ENCODE data around the gene F12.
"Not testable (repeated sequence)": the region's sequence is repeated elsewhere in the genome, so short reads cannot be mapped to it uniquely, and the experiment has no call there.

The F12 gene

GRCh38 chr5:177385720-177386119, 23.6 kb downstream of the F12 start:
- FAIRE-seq = no peak

GRCh38 chr5:177384134-177384533, 25.2 kb downstream of the F12 start, which contains the start of gene SLC34A1:
Gene SLC34A1 (plus strand): TSS chr5:177384434. CDS start chr5:177385742, 1,308 bp downstream.
- FAIRE-seq = no peak

- FAIRE-seq = no peak
Observed at GRCh38 chr5:177383181-177383580, 26.2 kb downstream of the F12 start.

- no peak for FAIRE-seq
Observed at GRCh38 chr5:177382423-177383029, 26.8 kb downstream of the F12 start.

GRCh38 chr5:177380805-177381126, 28.6 kb downstream of the F12 start:
- FAIRE-seq = no peak

GRCh38 chr5:177378884-177379883, 30.2 kb downstream of the F12 start:
- no peak for FAIRE-seq

- no peak for FAIRE-seq
Observed at GRCh38 chr5:177377851-177378776, 31.2 kb downstream of the F12 start.

- FAIRE-seq = no peak
Observed at GRCh38 chr5:177376107-177376506, 33.3 kb downstream of the F12 start.

GRCh38 chr5:177375516-177375915, 33.8 kb downstream of the F12 start:
- not testable (repeated sequence) for FAIRE-seq

GRCh38 chr5:177374211-177374610, 35.2 kb downstream of the F12 start:
- no peak for FAIRE-seq

- no peak for FAIRE-seq
Observed at GRCh38 chr5:177373806-177374205, 35.6 kb downstream of the F12 start.

- no peak for FAIRE-seq
Observed at GRCh38 chr5:177372910-177373309, 36.5 kb downstream of the F12 start.

- no peak for FAIRE-seq
Observed at GRCh38 chr5:177372034-177372896, 37.1 kb downstream of the F12 start.

- no peak for FAIRE-seq
Observed at GRCh38 chr5:177371120-177372033, 38.0 kb downstream of the F12 start.

- FAIRE-seq = peak; percentile 91
Observed at GRCh38 chr5:177370488-177371119, 38.8 kb downstream of the F12 start.

GRCh38 chr5:177369645-177370440, 39.5 kb downstream of the F12 start:
- no peak for FAIRE-seq

- FAIRE-seq = peak; percentile 70
Observed at GRCh38 chr5:177368869-177369644, 40.3 kb downstream of the F12 start.

- FAIRE-seq = no peak
Observed at GRCh38 chr5:177367981-177368868, 41.1 kb downstream of the F12 start.
